ENCODE data around the gene COL24A1. TPM values are rescaled to one million over a fixed set of nuclear protein-coding genes. Genes with fewer than 3 reads are reported as not detected.

Gene COL24A1
- total RNA-seq, 1 experiment from 2014 or later = 3.2 TPM

Other genes starting within 250 kb of the COL24A1 start
- gene ODF2L, start 239.6 kb upstream of the COL24A1 start, total RNA-seq (2014; rRNA removed; shearing (Covaris generic)) = 20.7 and 25.3 TPM in 2 replicates